HG03432 (cell line): ENCODE results near the gene TOMM40L.
"Not testable (repeated sequence)": the region's sequence is repeated elsewhere in the genome, so short reads cannot be mapped to it uniquely, and the experiment has no call there.

Source experiments
- ATAC-seq: cut with Tn5 transposase; IDR thresholded peaks from one replicate; pipeline ENCODE4 v1.9.1; 2021; ENCODE audit warnings: mild to moderate bottlenecking, moderate library complexity; ENCODE audit not compliant: unreplicated experiment

Gene TOMM40L

GRCh38 chr1:161251579-161251978 lies 25.7 kb downstream of the TOMM40L start:
- ATAC-seq = no peak

GRCh38 chr1:161255302-161255701 lies 29.4 kb downstream of the TOMM40L start:
- ATAC-seq = not testable (repeated sequence)

GRCh38 chr1:161255955-161256520 lies 30.2 kb downstream of the TOMM40L start:
- ATAC-seq = not testable (repeated sequence)

GRCh38 chr1:161257109-161257508 lies 31.2 kb downstream of the TOMM40L start:
- not testable (repeated sequence) for ATAC-seq

- no peak for ATAC-seq
Measured at GRCh38 chr1:161258439-161259344, 32.8 kb downstream of the TOMM40L start, which contains the start of gene PCP4L1. Gene PCP4L1 (plus strand): TSS chr1:161258745. CDS start chr1:161258975, 230 bp downstream.

GRCh38 chr1:161259345-161259702 lies 33.5 kb downstream of the TOMM40L start:
- ATAC-seq = no peak

GRCh38 chr1:161259765-161260164 lies 33.9 kb downstream of the TOMM40L start:
- ATAC-seq = no peak

GRCh38 chr1:161260376-161261260 lies 34.8 kb downstream of the TOMM40L start:
- peak; percentile 30 for ATAC-seq

- ATAC-seq = peak; percentile 62
Measured at GRCh38 chr1:161261261-161262235, 35.7 kb downstream of the TOMM40L start.

GRCh38 chr1:161265305-161265704 lies 39.4 kb downstream of the TOMM40L start:
- no peak for ATAC-seq

GRCh38 chr1:161266202-161266601 lies 40.3 kb downstream of the TOMM40L start:
- no peak for ATAC-seq

GRCh38 chr1:161266836-161267235 lies 41.0 kb downstream of the TOMM40L start:
- no peak for ATAC-seq

GRCh38 chr1:161267321-161267720 lies 41.5 kb downstream of the TOMM40L start:
- ATAC-seq = no peak

- ATAC-seq = no peak
Measured at GRCh38 chr1:161273402-161273801, 47.5 kb downstream of the TOMM40L start.

GRCh38 chr1:161274874-161275273 lies 49.0 kb downstream of the TOMM40L start:
- ATAC-seq = no peak
